Suprapubic skin (tissue), 3 donors: Measurements from ENCODE around the gene MORC4.

Experiments used
- CTCF ChIP-seq, 2 donors: fragments of 200-600 bp in 1 of 2; fragments of 450-650 bp in 1 of 2; sonication (generic) in 1 of 2; IDR thresholded peaks; one replicate each; pipeline ENCODE4 v1.5.1; 2016 to 2019; ENCODE audit warnings: antibody characterized with exemption in 2 of 2, mild to moderate bottlenecking in 1 of 2, moderate library complexity in 1 of 2
- EP300 ChIP-seq: sonication (generic); formaldehyde crosslinking; IDR thresholded peaks from one replicate; pipeline ENCODE4 v1.6.1; 2017; ENCODE audit warnings: antibody characterized with exemption
- POLR2A ChIP-seq, 2 donors: fragments of 450-650 bp; IDR thresholded peaks; one replicate each; pipeline ENCODE4 v1.6.1; 2017; ENCODE audit warnings: antibody characterized with exemption in 2 of 2, mild to moderate bottlenecking in 2 of 2, moderate library complexity in 2 of 2

- no peak for TF ChIP-seq CTCF (IDR thresholded peaks at IDR 0.05)
- TF ChIP-seq POLR2A (IDR thresholded peaks at IDR 0.05): no peak
- TF ChIP-seq EP300: no peak
These were observed 82.0 kb downstream of the MORC4 start for GRCh38 chrX:106917830-106918500.
